OCI-LY3 (cell line): ENCODE results near the gene MXI1.

ENCODE experiments used
- H2AFZ ChIP-seq: fragments of 200-600, 300-600 bp; shearing (Covaris generic); 2 replicates; pipeline ENCODE4 v1.6.0; 2014; ENCODE audit warnings: antibody characterized with exemption, low read depth, low read length
- H3K27ac ChIP-seq: fragments of 200-600, 300-600 bp; sonication (generic); 2 replicates; pipeline ENCODE4 v1.5.1; 2014; ENCODE audit warnings: mild to moderate bottlenecking, low read length, moderate library complexity, mixed read lengths
- H3K27me3 ChIP-seq: fragments of 200-600, 300-600 bp; sonication (generic); 2 replicates; pipeline ENCODE4 v1.6.1; 2014; ENCODE audit warnings: low read depth, low read length, mixed read lengths
- H3K36me3 ChIP-seq: fragments of 200-600, 300-600 bp; sonication (generic); replicated peaks from 2 replicates; pipeline ENCODE3; 2014; ENCODE audit warnings: low read depth, low read length, mixed read lengths
- H3K4me1 ChIP-seq: fragments of 300-600, 200-600 bp; sonication (generic); 2 replicates; pipeline ENCODE4 v1.6.1; 2014; ENCODE audit warnings: low read length, mixed read lengths
- H3K4me2 ChIP-seq: fragments of 200-600, 300-600 bp; sonication (generic); 2 replicates; pipeline ENCODE4 v1.6.1; 2014; ENCODE audit warnings: low read length, mixed read lengths
- H3K4me3 ChIP-seq: fragments of 300-600, 200-600 bp; sonication (generic); 2 replicates; pipeline ENCODE4 v1.5.1; 2014; ENCODE audit warnings: antibody characterized with exemption, mild to moderate bottlenecking, low read length, moderate library complexity
- H3K79me2 ChIP-seq: fragments of 300-600, 200-600 bp; shearing (Covaris generic); 2 replicates; pipeline ENCODE4 v1.6.1; 2014; ENCODE audit warnings: mild to moderate bottlenecking, low read length, mixed read lengths
- H3K9ac ChIP-seq: fragments of 300-600, 200-600 bp; shearing (Covaris generic); 2 replicates; pipeline ENCODE4 v1.6.0; 2014; ENCODE audit warnings: mild to moderate bottlenecking, low read length, moderate library complexity
- H3K9me3 ChIP-seq: fragments of 200-600, 300-600 bp; shearing (Covaris generic); 2 replicates; pipeline ENCODE4 v1.6.1; 2014; ENCODE audit warnings: low read length, mixed read lengths; ENCODE audit not compliant: insufficient read depth
- H4K20me1 ChIP-seq: fragments of 200-600, 300-600 bp; sonication (generic); 2 replicates; pipeline ENCODE4 v1.6.1; 2016; ENCODE audit warnings: low read length, mixed read lengths; ENCODE audit not compliant: insufficient read depth
- CTCF ChIP-seq: fragments of 200-600, 300-600 bp; sonication (generic); IDR thresholded peaks from 2 replicates; pipeline ENCODE4 v1.5.1; 2014; ENCODE audit warnings: antibody characterized with exemption, low read length, low read depth
- EZH2phosphoT487 ChIP-seq: fragments of 200-600 bp; shearing (Covaris generic); IDR thresholded peaks from 2 replicates; pipeline ENCODE4 v1.6.1; 2018; ENCODE audit warnings: antibody characterized with exemption, mixed run types, low read depth

Gene MXI1

GRCh38 chr10:110219884-110220283, 12.5 kb downstream of the MXI1 start:
- H3K4me1 ChIP-seq = peaks cover 15% of the 10 kb centered on the region
- peaks cover 4% of the 10 kb centered on the region; the same call in 1 of the 2 replicates for H3K27me3 ChIP-seq
- TF ChIP-seq CTCF = no peak
- TF ChIP-seq EZH2phosphoT487 = no peak
- H3K27ac ChIP-seq = no peak overlapping the region
- H3K79me2 ChIP-seq = no peaks in the 10 kb centered on the region; the same call in 1 of the 2 replicates
- peaks cover 32% of the 10 kb centered on the region; the same call in 1 of the 2 replicates for H4K20me1 ChIP-seq
- H3K36me3 ChIP-seq = no peaks in the 10 kb centered on the region
- no peaks in the 10 kb centered on the region for H3K9me3 ChIP-seq
- H3K4me2 ChIP-seq = no peak overlapping the region
- no peak overlapping the region for H3K9ac ChIP-seq
- no peak overlapping the region for H3K4me3 ChIP-seq
- H2AFZ ChIP-seq = no peak overlapping the region

- Histone ChIP-seq H3K27me3 (peaks cover 4% of the 10 kb centered on the region; the same call in 1 of the 2 replicates), H3K27ac (no peak overlapping the region), H3K4me2 (no peak overlapping the region), H4K20me1 (peaks cover 37% of the 10 kb centered on the region; the same call in 1 of the 2 replicates), H3K4me1 (peaks cover 20% of the 10 kb centered on the region), H3K79me2 (no peaks in the 10 kb centered on the region; the same call in 1 of the 2 replicates), H3K36me3 (no peaks in the 10 kb centered on the region), H3K9me3 (no peaks in the 10 kb centered on the region), H3K4me3 (no peak overlapping the region), H2AFZ (no peak overlapping the region), H3K9ac (no peak overlapping the region)
- TF ChIP-seq EZH2phosphoT487 = no peak
- no peak for TF ChIP-seq CTCF
These were observed 13.0 kb downstream of the MXI1 start for GRCh38 chr10:110220398-110220797.

GRCh38 chr10:110221044-110221720, 13.8 kb downstream of the MXI1 start:
- Histone ChIP-seq H3K9ac (peak overlapping the region; percentile 31), H3K79me2 (no peaks in the 10 kb centered on the region; the same call in 1 of the 2 replicates), H3K9me3 (no peaks in the 10 kb centered on the region), H2AFZ (no peak overlapping the region), H3K27me3 (no peaks in the 10 kb centered on the region), H3K27ac (no peak overlapping the region), H3K4me2 (peak overlapping the region; percentile 88), H3K4me3 (peak overlapping the region; percentile 71), H3K4me1 (peaks cover 20% of the 10 kb centered on the region), H3K36me3 (no peaks in the 10 kb centered on the region), H4K20me1 (peaks cover 29% of the 10 kb centered on the region; the same call in 1 of the 2 replicates)
- TF ChIP-seq CTCF (no peak), EZH2phosphoT487 (no peak)

- H3K36me3 ChIP-seq = no peaks in the 10 kb centered on the region
- H3K9me3 ChIP-seq = no peaks in the 10 kb centered on the region
- H3K4me2 ChIP-seq = peak overlapping the region; percentile 88
- peaks cover 28% of the 10 kb centered on the region; the same call in 1 of the 2 replicates for H4K20me1 ChIP-seq
- H3K27ac ChIP-seq = no peak overlapping the region
- H3K9ac ChIP-seq = peak overlapping the region; percentile 31
- H3K4me1 ChIP-seq = peaks cover 20% of the 10 kb centered on the region
- TF ChIP-seq EZH2phosphoT487 (no peak), CTCF (no peak)
- H3K4me3 ChIP-seq = peak overlapping the region; percentile 71
- H2AFZ ChIP-seq = peak overlapping the region; percentile 49; the same call in 1 of the 2 replicates
- H3K79me2 ChIP-seq = no peaks in the 10 kb centered on the region; the same call in 1 of the 2 replicates
- H3K27me3 ChIP-seq = no peaks in the 10 kb centered on the region
These were observed 14.4 kb downstream of the MXI1 start for GRCh38 chr10:110221721-110222261.
